HepG2 (cell line): ENCODE measurements around the gene ATG3. TPM values are rescaled to one million over a fixed set of nuclear protein-coding genes. Genes with fewer than 3 reads are reported as not detected.

Experiments
- ATAC-seq: fragments of 200-7000 bp; cut with Tn5 transposase; 3 replicates; pipeline ENCODE4 v1.9.1; 2020; ENCODE audit warnings: mild to moderate bottlenecking, moderate library complexity
- BruUV-seq: library from RNA; stranded (reverse); fragments of 400-500 nt; replicated peaks from 2 replicates; lab custom pipeline; 2021; lab: Mats Ljungman, UMichigan
- CTCF ChIA-PET: fragments of 300-600 bp; formaldehyde crosslinking; extraction: SDS; loops from one replicate; lab custom pipeline; 2021; ENCODE audit warnings: low total read pairs, inconsistent platforms, low intra/inter-chr PET ratio; lab: Yijun Ruan, JAX
- POLR2A ChIA-PET: fragments of 350-600 bp; sonication (Branson Sonifier 250); formaldehyde crosslinking; loops from one replicate; lab custom pipeline; 2020; ENCODE audit warnings: antibody characterized with exemption, inconsistent platforms; lab: Yijun Ruan, JAX
- DNase-seq: peaks from one replicate; pipeline ENCODE4 v3.0.0-alpha.2; 2015; ENCODE audit warnings: low spot score
- FAIRE-seq: peaks from 3 replicates; lab custom pipeline; 2011; peaks lifted over from hg19 to GRCh38; lab: Jason Lieb, UNC
- H2AFZ ChIP-seq: one replicate; pipeline ENCODE4 v1.6.1; 2011; ENCODE audit warnings: low read length, inconsistent platforms
- H3K27ac ChIP-seq: fragments of 300-600 bp; 3 replicates; pipeline ENCODE4 v1.8.0; 2011; ENCODE audit warnings: mixed run types, mild to moderate bottlenecking, mixed read lengths, low read length, inconsistent platforms; ENCODE audit not compliant: insufficient read depth; ENCODE audit errors: extremely low read length
- H3K27me3 ChIP-seq, 2 experiments: fragments of 200-600 bp in 1 of 2; 2 replicates in 1 of 2; 3 replicates in 1 of 2; pipeline versions ENCODE4 v1.6.0 to v1.8.0; 2011; ENCODE audit warnings: low read length in 2 of 2, mild to moderate bottlenecking in 2 of 2, moderate library complexity in 2 of 2, inconsistent platforms in 1 of 2; ENCODE audit not compliant: insufficient read depth in 2 of 2, control insufficient read depth in 1 of 2
- H3K36me3 ChIP-seq, 2 experiments: fragments of 200-600 bp in 1 of 2; replicated peaks in 1 of 2; 2 replicates in 1 of 2; 3 replicates in 1 of 2; pipeline versions ENCODE4 v1.5.1 to v1.8.0; 2011; ENCODE audit warnings: low read length in 2 of 2, inconsistent platforms in 1 of 2; ENCODE audit not compliant: insufficient read depth in 2 of 2, control insufficient read depth in 1 of 2
- H3K4me1 ChIP-seq: 2 replicates; pipeline ENCODE4 v1.5.1; 2012; ENCODE audit warnings: low read length, inconsistent platforms; ENCODE audit not compliant: insufficient read depth
- H3K4me2 ChIP-seq: 2 replicates; pipeline ENCODE4 v1.6.0; 2011; ENCODE audit warnings: low read depth, low read length, inconsistent platforms
- H3K4me3 ChIP-seq, 3 experiments: fragments of 200-600 bp in 1 of 3; sonication (generic), shearing (Covaris generic) in 1 of 3; replicated peaks in 1 of 3; 2 replicates each; pipeline ENCODE4 v1.5.1; 2011 to 2016; ENCODE audit warnings: low read length in 3 of 3, inconsistent platforms in 2 of 3, low read depth in 2 of 3, mild to moderate bottlenecking in 2 of 3, control low read depth in 1 of 3, mixed read lengths in 1 of 3; ENCODE audit not compliant: insufficient read depth in 1 of 3
- H3K79me2 ChIP-seq: one replicate; pipeline ENCODE4 v1.6.1; 2011; ENCODE audit warnings: low read length, inconsistent platforms; ENCODE audit not compliant: insufficient read depth
- H3K9ac ChIP-seq: 2 replicates; pipeline ENCODE4 v1.6.0; 2011; ENCODE audit warnings: mild to moderate bottlenecking, low read depth, low read length, inconsistent platforms; ENCODE audit not compliant: insufficient read depth
- H3K9me3 ChIP-seq: 2 replicates; pipeline ENCODE4 v1.5.1; 2012; ENCODE audit warnings: mild to moderate bottlenecking, low read length
- H4K20me1 ChIP-seq: 2 replicates; pipeline ENCODE4 v1.6.0; 2011; ENCODE audit warnings: inconsistent platforms, mild to moderate bottlenecking, low read length, moderate library complexity; ENCODE audit not compliant: insufficient read depth
- ASH2L ChIP-seq: fragments of 300-600, 200-600 bp; sonication (generic); IDR thresholded peaks from 2 replicates; pipeline ENCODE4 v1.7.0; 2017; ENCODE audit warnings: low read depth, mild to moderate bottlenecking, moderate library complexity, mixed read lengths, low read length; ENCODE audit not compliant: insufficient read length
- CTCF ChIP-seq: sonication (generic); formaldehyde crosslinking; IDR thresholded peaks from 2 replicates; pipeline ENCODE4 v1.5.0; 2020; ENCODE audit warnings: mild to moderate bottlenecking, missing genetic modification reagents, moderate library complexity
- FIP1L1 ChIP-seq: fragments of 200-400 bp; formaldehyde crosslinking; IDR thresholded peaks from 2 replicates; pipeline ENCODE4 v1.6.1; 2018; ENCODE audit warnings: low read depth, mild to moderate bottlenecking, low read length, moderate library complexity, borderline replicate concordance; ENCODE audit not compliant: insufficient read depth
- GLI4 ChIP-seq: sonication (generic); formaldehyde crosslinking; IDR thresholded peaks from 2 replicates; pipeline ENCODE4 v1.5.1; 2020; ENCODE audit warnings: missing genetic modification reagents, mild to moderate bottlenecking, moderate library complexity, borderline replicate concordance
- KDM1A ChIP-seq: IDR thresholded peaks from 2 replicates; pipeline ENCODE4 v1.6.1; 2016; ENCODE audit warnings: missing compliant biosample characterization
- KDM6A ChIP-seq: IDR thresholded peaks from 2 replicates; pipeline ENCODE4 v1.6.1; 2016; ENCODE audit warnings: low read depth
- KLF12 ChIP-seq: sonication (generic); formaldehyde crosslinking; IDR thresholded peaks from 2 replicates; pipeline ENCODE4 v1.4.0; 2020; ENCODE audit warnings: missing genetic modification reagents, borderline replicate concordance
- PRDM15 ChIP-seq: sonication (generic); formaldehyde crosslinking; IDR thresholded peaks from 2 replicates; pipeline ENCODE4 v1.4.0; 2020; ENCODE audit warnings: missing genetic modification reagents
- SOX5 ChIP-seq: IDR thresholded peaks from 2 replicates; pipeline ENCODE4 v1.6.1; 2016; ENCODE audit warnings: borderline replicate concordance
- TBX3 ChIP-seq: fragments of 450-650 bp; IDR thresholded peaks from 2 replicates; pipeline ENCODE4 v1.6.1; 2017; ENCODE audit warnings: antibody characterized with exemption, mild to moderate bottlenecking, inconsistent platforms, borderline replicate concordance
- TCF7 ChIP-seq: sonication (generic); IDR thresholded peaks from 2 replicates; pipeline ENCODE4 v1.6.1; 2016; ENCODE audit warnings: antibody characterized with exemption, low read depth
- TMF1 ChIP-seq: sonication (generic); formaldehyde crosslinking; IDR thresholded peaks from 2 replicates; pipeline ENCODE4 v1.8.1; 2022; ENCODE audit warnings: low read depth, missing genetic modification reagents
- ZBTB3 ChIP-seq: sonication (generic); formaldehyde crosslinking; IDR thresholded peaks from 2 replicates; pipeline ENCODE4 v1.4.0; 2020; ENCODE audit warnings: low read depth, mild to moderate bottlenecking, moderate library complexity, missing genetic modification reagents, borderline replicate concordance
- ZNF10 ChIP-seq: sonication (generic); formaldehyde crosslinking; IDR thresholded peaks from 2 replicates; pipeline ENCODE4 v1.4.0; 2020; ENCODE audit warnings: mild to moderate bottlenecking, low read depth, missing genetic modification reagents, borderline replicate concordance
- ZNF281 ChIP-seq: sonication (generic); formaldehyde crosslinking; IDR thresholded peaks from 2 replicates; pipeline ENCODE4 v1.4.0; 2020; ENCODE audit warnings: missing genetic modification reagents, borderline replicate concordance
- WGBS: methylation state at CpG from one replicate; pipeline ENCODE4 v1.1.6; 2017; ENCODE audit warnings: low lambda C conversion rate; 5-methylcytosine and 5-hydroxymethylcytosine counted together
- in situ Hi-C: cut with HindIII; loops from 2 replicates; pipeline ENCODE4 v1.10.0; 2017; ENCODE audit warnings: low pct_unique_long_range_greater_than_20kb; ENCODE audit not compliant: extremely low pct_ligation_motif_present
- intact Hi-C: fragments of 100-400 bp; cut with micrococcal nuclease; formaldehyde crosslinking; loops from one replicate; pipeline ENCODE4 v1.10.0; 2022; ENCODE audit not compliant: unreplicated experiment
- polyA plus RNA-seq, 8 experiments: library from polyadenylated mRNA; depleted of rRNA in 3 of 8; stranded (reverse) in 7 of 8; unstranded in 1 of 8; fragments of >200 nt; fragmentation: Illumina TruSeq in 4 of 8; extraction: Trizol in 4 of 8; gene quantifications; 2 replicates each; pipeline versions ENCODE4 v1.2.1 to v1.2.3, GENCODE V29; 2011 to 2016; ENCODE audit warnings: low read depth in 4 of 8, missing spikeins in 1 of 8, mixed read lengths in 1 of 8; ENCODE audit not compliant: insufficient read depth in 1 of 8
- total RNA-seq, 5 experiments: library from RNA; depleted of rRNA; stranded (reverse); fragments of >200 nt; fragmentation: Illumina TruSeq; extraction: Trizol; gene quantifications; 2 replicates each; pipeline ENCODE4 v1.2.3, GENCODE V29; 2016; ENCODE audit warnings: low read depth in 1 of 5

The ATG3 gene
- total and polyA plus RNA-seq, 2 of the 13 experiments (the other 11 are each of a cell fraction or from before 2014, with no cell fraction given): 19.6 to 34.8 TPM

- no TSS peak for BruUV-seq
- Histone ChIP-seq H3K4me2 (no peak overlapping the region), H3K36me3 (no peaks in the 10 kb centered on the region), H3K27me3 (no peaks in the 10 kb centered on the region), H3K9me3 (no peaks in the 10 kb centered on the region), H3K79me2 (no peaks in the 10 kb centered on the region), H3K4me1 (no peaks in the 10 kb centered on the region), H3K9ac (no peak overlapping the region), H3K4me3 (no peak overlapping the region), H3K27ac (no peak overlapping the region), H2AFZ (no peak overlapping the region), H4K20me1 (no peaks in the 10 kb centered on the region)
- no peak for FAIRE-seq
- ChIA-PET CTCF (no interaction called here), POLR2A (no interaction called here)
- TF ChIP-seq GLI4 (CRISPR knock-in tag) (no peak), ZBTB3 (CRISPR knock-in tag) (no peak), SOX5 (CRISPR knock-in tag) (no peak), TCF7 (no peak), FIP1L1 (no peak), PRDM15 (CRISPR knock-in tag) (no peak), TMF1 (CRISPR knock-in tag) (no peak), TBX3 (no peak), CTCF (no peak), KDM6A (CRISPR knock-in tag) (no peak), KLF12 (CRISPR knock-in tag) (no peak), KDM1A (no peak), ASH2L (no peak), ZNF281 (no peak), ZNF10 (no peak)
- no peak for DNase-seq
- 51% methylated on average over 7 of the region's 7 CpGs for WGBS
- intact Hi-C loops (no loop called here), in situ Hi-C loops (no loop called here)
- ATAC-seq: no peak
Measured at GRCh38 chr3:112486811-112487505, 74.8 kb downstream of the ATG3 start.
